GM04504 (cell line): Measurements from ENCODE around the gene HDAC4.

Source experiments
- DNase-seq: peaks from one replicate; pipeline ENCODE4 v3.0.0-alpha.2; 2012; ENCODE audit warnings: low read depth

The HDAC4 gene

DNA sequence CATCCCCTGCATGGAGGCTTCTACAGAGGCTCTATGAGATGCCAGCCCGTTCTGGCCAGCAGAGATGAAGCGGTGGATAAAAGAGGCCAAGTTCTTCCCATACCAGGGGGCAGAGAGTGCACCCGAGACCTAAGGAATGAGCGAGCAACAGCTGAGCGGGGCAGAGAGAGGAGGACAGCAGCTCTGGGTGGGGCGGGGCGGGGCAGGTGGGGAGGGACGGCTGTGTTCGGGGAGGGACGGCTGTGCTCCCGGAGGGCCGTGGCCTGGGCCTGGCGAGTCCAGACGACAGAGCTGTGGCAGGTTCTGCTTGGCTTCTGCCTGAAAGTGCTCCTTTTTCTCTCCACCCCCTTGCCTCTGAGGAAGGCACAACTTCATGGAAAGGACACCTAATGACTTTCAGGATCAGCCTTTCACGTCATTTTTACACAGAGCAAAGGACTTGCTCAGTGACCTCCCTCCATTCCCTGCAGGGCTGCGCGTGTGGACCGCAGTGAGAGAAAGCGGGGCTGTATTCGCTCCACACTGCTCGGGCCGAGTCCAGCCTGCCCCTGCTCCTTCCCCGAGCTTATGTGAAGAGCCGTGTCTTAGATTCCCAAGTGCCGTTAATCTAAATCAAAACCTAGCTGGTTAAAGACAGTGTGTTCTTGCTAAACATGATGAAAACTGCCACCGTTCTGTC, 232.9 kb downstream of the HDAC4 start:
- no peak for DNase-seq

DNA sequence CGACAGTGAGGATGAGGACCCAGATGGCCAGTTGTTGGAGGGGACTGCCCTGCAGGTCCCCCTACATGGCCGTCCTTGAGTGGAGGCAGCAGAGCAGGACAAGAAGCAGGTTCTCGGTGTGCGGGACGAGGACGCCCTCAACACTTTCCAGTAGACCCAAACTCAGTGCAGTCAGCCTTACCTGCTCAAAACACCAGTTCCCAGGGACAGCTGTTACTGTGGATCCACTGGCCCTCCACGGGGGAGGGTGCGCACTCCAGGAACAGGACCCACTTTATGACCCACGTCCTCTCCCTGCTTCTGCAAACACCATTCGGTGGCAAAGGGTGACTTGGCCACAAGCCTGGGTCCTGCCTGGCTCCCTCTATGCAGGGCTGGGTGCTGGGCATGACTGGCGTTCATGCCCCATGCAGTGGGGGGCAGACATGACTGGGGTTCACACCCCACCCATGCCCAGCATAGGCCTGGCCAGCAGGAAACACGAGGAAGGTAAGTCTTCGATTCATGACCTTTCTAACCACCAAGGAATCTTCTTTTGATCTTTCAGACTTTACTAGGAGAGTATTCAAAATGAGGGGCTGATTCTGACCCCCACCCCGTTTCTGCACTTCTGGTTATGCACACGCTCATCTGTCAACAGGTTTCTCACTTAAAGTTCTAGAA, 233.7 kb downstream of the HDAC4 start:
- DNase-seq, result no peak

DNA sequence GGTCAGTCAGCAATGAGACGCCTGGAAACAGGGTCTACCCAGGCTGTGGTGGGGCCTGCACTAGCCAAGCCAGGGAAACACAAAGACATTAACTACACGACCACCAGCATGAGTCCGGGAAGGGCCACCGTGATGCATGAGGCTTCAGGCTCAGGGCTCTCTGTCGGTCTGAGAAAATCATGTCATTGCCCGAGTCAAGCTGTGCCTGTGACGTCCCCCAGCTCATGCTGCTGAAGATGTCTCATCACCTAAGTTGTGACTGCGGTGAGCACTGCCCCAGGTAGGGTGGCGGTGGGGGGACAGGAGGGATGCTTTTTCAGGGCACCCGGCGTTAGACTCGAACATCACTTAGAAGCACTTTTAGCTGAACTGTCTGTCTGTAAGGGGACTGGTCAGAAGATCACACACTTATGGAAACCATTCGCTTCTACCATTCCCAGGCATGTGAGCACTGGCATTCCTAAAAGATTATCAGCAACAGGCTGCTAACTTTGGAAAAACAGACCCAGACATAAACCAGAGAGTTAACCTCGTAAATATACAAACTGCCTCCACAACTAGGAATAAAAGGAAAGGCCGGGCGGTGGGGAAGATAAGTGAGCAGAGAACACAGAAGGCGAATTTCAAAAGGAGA, 234.5 kb downstream of the HDAC4 start:
- DNase-seq, result no peak

DNA sequence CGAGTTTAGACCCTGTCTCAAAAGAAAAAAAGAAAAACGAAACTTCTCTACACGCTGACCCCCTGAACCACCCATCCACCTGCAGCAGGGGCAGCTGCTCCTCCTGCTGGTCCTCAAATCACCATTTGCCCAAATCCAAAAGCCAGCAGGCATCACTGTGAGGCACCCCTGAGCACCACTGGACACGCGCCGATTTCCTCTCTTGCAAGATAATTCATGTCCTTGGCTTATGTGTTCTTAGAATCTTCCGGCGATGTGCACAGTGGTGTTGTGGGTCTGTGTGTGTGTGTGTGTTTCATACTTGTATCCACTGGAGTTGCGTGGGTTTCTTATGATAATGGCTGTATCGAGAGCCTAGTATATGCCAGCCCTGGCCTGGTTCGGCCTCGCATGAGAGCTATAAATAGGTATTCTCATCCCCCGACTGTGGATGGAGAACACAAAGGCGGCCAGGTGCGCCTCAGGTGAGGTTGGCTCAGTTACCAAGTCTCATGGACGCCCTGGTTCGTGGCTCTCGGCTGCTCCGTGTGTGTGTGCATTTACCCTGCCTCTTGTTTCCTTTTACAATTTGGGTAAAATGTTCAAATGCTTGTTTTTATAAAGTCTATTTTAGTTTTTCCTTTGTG, 235.5 kb downstream of the HDAC4 start:
- no peak for DNase-seq

DNA sequence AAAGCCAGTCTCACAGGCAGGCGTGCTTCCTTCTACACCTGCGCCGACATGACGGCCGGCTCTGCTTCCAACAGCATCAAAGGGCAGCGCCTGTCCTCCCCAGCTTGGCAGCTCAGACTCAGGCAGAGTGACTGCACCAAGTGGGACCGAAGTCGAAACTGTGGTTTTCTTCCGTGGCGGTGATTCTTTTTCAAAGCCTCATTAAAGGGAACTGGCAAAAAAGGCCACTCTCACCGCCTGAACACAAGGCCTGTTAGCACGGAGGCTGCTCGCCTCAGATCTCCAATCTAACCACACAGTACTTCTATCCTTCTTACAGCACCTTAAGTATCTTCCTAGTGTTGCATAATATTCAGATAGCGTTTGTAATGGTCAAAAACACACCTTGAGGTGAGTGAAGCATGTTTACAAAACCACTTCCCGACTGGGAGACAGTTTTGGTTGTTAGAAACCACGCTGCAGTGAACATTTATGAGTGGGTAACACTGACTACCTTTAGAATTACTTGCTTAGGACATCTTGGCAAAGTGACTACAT, 236.4 kb downstream of the HDAC4 start:
- no peak for DNase-seq

DNA sequence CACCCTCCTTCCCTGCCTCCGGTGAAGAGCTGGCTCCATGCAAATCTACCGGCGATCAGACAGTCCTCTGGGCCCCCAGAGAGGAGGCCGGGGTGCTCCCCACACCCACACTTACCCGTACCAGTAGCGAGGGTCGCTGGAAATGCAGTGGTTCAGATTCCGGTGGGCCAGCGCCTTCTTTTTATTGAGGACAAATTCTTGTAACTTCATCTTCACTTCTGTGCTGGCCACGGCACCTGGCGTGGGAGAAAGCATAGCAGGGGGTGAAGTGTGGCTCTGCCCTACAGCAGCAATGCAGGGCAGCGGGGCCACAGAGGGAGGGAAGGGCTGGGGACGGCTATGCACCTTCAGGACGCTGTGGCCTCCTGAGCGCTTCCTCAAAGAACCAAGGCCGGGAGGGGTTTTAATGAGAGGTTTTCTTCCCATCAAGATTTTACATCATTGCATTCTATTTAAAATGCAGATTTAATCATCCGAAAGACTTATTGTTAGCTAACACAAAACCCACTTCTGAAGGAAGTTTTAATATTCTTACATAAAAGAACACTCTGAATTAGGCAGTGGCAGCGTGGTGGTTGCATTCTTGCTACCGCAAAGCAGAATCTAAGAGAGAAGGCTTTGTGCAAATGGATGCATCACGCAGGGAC, 237.0 kb downstream of the HDAC4 start:
- DNase-seq, result no peak

DNA sequence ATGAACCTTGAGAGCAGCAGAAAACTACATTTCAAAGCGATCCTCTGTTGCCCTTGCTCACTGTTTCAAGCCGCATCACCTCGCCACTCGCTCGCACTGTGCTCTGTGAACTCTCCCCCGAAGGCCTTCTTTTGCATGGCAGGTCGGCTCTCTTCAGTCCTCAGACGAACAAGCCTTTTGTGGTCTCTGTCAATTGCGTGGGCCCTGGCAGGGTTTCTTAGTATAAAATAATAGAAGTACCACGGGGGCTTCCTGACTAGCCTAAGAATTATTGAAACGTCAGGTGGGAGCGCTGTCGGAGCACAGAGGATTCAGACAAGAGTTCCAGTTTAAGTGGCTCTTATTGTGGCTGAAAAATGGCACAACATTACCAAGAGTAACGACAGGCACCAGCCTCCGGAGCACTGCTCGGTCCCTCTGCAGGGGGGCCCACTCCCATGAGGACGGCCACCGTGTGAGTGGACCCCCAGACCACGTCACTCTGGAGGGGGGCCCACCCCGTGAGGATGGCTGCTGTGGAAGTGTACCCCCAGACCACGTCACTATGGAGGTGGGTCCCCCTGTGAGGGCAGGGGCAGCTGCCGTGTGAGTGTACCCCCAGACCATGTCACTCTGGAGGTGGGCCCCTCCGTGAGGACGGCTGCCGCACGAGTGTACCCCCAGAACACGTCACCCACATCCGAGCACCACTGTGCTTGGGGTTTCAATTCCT, 237.7 kb downstream of the HDAC4 start:
- DNase-seq, result no peak

DNA sequence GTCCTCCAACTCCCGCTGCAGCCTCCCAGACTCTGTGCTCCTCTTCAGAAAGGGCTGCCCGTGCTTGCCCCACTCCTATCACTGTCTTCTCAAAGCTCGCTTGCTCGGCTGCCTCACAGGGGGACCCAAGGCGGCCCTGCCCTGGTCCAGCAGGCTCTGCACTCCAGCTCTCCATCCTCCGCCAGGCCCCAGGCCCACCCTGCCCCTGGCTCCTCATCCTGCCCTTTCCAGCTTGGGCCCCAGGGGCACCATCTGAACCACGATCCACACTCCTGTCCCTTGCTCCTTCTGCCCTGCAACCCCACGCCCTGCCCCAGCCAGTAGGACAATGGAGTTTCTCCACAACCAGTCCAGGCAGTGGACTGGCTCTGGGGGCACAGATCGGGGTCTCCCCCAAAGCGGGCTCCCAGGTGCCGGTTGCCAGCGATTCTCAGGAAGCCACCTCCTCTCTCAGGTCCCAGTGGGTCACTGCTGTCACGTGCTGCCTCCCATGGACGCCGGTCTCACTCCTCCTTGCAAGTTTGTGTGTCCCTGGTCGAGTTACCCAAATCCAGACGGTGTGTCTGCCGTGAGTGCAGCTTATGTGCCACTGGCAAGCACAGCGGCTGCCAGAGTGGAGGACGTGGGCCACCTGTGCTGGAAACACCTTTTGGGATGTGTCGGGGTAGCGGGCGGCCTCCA, 238.5 kb downstream of the HDAC4 start:
- DNase-seq, result no peak

DNA sequence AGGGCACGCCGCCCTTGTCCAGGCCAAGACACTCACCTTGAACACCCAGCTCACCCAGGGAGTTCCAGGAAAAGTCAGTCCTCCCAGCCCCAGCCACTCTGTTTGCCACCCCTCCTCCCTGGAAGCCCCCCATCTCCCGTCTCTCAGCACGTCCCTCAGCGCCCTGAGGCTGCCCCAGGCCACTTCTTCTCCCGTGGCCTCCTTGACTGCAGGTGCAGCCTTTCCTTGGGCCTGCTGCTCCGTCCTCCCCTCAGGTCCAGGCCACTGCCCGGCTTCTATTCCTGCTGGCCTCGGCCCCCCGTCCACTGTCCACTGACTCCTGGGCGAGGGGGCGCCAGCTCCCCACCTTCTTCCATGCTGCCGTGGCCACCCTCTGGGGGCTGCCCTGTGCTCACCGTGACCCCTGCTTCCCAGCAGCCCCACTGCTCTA, 239.1 kb downstream of the HDAC4 start:
- DNase-seq, result no peak

DNA sequence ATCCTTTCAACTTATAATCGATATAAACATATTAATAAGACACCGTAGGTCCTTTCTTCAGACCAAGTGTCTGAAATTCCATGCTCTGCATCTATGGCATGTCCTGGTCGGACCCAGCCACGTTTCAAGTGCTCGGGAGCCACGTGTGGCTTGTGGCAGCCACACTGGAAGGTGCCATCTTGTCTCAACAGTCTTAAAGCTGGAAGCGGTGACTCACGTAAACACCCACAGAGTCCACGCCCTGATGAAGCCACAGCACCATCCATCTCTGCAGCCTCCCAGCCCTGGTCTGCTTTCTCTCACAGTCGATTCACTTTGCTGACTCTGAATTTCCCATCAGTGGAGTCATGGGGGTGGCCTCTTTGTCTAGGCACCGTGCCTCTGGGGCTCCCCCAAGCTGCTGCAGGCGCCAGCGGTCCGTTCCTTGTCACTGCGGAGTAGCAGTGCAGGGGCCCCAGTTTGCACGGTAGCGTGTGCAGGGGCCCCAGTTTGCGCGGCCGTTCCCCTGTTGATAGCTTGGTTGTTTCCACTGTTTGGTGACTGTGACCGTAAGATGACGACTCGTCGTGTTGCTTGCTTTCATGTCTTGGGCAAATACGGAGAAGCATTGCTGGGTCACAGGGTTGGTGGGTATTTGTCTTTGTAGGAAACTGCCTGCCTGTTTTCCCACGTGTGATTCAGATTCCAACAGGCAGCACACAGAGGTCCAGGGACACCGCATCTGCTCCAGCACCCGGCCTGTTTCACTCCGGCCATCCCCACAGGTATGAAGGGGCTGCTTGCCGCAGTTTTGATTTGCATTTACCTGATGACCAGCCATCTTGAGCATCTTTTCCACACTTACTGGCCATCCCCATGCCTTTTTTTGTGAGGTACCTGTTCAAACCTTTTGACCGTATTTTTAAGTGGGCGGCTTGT, 240.3 kb downstream of the HDAC4 start:
- no peak for DNase-seq

DNA sequence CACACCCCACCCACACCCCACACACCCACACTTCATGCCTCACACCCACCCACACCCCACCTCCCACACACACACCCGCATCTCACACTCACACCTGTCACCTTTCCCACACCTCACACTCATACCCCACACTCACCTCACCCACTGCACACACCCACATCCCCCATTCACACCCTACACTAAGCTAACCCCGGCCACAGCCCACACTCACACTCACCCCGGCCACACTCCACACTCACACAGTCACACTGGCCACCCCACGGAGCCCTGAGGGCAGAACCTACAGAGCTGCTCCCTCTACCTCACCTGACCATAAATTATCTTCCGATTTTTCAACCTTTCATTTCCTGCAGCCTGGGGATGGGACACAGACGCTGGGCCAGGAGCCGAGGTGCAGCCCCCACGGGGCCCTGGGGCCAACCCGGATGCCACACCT, 241.3 kb downstream of the HDAC4 start:
- no peak for DNase-seq

DNA sequence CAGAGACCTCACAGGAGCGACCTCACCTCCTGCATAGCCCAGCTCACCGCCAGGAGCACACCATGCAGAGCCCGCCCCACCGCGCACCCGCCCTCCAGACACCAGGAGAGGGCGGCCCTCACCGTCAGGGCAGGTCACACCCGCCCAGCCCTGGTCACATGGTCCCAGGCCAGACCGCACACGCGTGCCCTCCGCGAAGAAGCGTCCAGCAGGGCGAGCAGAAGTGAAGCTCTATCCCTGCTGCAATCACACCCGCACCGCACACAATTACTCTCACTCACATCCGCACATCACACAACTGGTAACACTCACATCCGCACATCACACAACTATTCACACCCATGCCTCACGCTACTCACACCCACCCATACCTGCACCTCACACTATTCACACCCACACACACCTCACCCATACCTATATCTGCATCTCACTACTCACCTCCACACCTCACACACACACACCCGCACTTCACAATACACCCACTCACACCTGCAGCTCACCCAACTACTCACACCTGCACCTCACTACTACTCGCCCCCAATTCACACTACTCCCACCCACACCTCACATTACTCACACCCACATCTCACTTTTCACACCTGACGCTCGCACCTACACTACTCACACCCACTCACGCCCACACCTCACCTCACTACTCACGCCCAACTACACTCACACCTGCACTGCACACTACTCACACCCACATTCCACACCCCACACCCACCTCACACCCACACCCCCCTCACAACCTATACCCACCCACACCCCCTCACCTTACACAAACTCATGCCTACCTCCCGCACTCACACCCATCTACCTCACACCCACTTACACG, 242.0 kb downstream of the HDAC4 start:
- no peak for DNase-seq

DNA sequence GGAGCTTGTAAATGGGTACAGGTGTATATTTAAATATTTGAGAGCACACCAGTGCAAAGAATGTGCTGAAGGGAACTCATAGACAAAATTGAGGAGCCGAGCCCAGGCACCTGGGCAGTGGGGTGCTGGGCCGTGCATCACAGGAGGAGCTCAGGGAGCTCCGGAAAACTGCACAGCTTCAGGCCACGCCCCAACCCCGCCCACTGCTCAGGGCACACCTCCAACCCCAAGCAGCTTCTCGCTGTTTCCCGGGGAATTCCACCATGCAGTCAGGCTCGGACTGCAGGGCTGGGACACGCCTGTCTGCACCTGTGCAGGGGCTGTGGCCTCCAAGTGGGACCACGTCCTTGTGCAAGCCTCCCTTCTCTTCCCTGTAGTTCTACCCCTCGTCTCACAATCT, 243.0 kb downstream of the HDAC4 start:
- no peak for DNase-seq

DNA sequence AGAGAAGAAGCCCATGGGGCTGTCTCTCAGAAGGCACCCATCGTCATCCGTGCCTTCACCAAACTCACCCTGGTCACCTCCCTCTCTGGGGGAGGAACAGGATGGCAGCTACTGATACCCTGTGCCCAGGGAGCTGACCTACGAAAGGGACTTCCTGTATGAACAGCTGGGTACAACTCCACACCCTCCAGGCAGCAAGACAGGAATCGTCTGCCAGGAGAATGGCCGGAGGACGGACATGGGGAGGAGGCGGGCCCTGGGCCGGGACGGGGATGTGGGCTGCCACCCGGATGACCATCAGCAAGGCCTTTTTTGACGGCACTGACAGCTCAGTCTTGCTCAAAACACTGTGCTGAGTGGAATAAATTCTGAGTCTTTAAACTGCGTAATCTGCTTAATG, 243.6 kb downstream of the HDAC4 start:
- no peak for DNase-seq

DNA sequence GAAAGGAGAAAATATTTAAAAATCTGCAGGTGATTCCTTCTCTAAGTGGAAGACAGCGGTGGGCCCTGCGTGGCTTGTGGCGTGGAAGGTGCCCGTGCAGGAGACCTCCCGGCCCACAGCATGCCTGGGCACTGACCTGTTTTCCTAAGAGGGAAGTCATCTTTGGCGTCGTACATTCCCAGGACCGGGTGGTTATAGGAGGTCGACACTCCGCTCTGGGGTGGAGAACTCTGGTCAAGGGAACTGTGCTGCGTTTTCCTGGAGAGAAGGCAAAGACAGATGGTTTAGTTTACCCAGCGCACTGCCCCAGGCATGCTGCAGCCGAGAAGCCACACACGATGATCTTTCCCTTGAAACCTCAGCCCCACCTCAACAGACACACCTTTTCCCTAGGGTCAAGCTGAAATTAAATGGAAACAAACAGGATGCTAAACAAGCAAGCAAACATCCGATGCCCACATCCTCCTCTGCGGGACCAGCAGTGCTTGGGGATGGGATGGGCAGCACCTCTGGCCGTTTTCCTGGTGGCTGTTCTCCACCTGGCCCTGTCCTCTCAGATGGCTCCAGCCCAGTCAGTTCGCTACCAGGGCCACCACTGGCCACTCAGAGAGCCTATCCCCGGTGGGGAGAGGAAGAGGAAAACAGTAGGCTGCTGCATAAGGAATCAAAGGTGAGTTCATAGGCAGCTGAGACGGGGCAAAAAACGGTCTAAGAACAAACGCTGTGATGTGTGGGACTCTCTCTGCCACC, 244.1 kb downstream of the HDAC4 start:
- no peak for DNase-seq

DNA sequence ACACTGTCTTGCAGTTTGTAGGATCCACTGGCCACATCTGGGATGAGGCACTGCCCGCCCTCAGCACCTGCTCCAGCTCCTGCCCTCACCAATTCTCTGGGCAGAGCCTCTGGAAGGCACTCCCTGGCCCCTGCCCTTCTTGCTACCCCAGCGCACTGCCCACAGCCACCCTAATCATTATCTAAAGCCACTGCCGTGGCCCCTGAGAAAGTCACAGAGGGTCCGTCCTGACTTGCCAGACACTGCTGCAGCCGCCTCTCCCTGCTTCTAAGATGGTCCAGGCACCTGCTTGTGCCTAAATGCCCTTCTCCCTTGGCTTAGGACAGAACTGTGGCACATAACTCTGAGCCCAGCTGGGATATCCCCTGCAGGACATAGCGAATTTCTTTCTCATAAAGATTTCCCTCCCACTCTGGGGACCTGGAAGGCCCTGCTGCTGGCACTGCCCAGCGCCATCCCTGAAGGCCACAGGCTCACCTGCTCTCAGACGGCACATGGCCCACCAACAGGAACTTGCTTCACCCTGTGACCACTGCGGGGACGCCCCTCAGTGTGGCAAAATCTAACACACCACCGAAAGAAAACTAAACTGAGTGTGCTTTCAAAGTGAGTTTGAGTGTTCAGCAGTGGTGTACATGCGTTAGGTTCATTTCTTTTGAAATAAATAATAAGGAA, 244.9 kb downstream of the HDAC4 start:
- no peak for DNase-seq

DNA sequence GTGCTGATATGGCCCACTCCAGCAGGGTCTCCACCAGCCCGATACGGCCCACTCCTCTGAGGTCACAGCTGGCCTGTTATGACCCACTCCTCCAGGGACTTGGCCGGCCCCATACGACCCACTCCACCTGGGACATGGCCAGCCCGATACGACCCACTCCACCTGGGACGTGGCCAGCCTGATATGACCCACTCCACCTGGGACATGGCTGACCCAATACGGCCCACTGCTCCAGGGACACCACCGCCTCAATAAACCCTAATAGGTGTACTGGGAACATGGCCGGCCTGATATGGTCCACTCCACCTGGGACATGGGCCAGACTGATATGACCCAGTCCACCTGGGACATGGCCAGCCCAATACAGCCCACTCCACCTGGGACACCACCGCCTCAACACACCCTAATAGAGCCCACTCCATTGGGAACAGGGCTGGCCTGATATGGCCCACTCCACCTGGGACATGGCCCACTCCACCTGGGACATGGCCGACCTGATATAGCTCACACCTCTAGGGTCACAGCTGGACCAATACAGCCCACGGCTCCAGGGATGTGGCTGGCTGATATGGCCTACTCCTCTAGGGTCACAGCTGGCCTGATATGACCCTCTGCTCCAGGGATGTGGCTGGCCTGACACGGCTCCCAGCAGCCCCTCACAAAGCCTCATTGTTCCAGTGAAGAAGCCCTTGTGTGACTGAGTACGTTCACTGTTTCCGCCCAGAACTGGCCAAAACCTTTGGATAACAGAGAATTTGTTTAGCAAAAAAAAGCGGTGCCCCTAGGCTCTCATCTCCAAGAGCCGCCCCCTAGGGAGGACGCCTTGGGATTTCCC, 245.6 kb downstream of the HDAC4 start:
- no peak for DNase-seq
